ENCODE data around the gene PPP1R14B. TPM values are rescaled to one million over a fixed set of nuclear protein-coding genes. Genes with fewer than 3 reads are reported as not detected.

Gene PPP1R14B
- total and polyA plus RNA-seq, 2 of the 13 experiments (the other 11 are each of a cell fraction or from before 2014, with no cell fraction given), result 110 to 148 TPM

DNA sequence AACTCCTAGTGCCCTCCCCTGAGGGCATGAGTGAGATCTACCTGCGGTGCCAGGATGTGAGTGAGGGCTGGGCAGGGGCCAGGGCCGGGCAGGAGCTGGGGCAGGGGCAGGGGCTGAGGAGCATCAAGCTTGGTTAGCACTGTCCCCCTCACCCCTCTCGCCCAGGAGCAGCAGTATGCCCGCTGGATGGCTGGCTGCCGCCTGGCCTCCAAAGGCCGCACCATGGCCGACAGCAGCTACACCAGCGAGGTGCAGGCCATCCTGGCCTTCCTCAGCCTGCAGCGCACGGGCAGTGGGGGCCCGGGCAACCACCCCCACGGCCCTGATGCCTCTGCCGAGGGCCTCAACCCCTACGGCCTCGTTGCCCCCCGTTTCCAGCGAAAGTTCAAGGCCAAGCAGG, 26.5 kb downstream of the PPP1R14B start:
- Histone ChIP-seq H3K27ac (ENCODE audit: extremely low read length, insufficient read depth, low read length) (no peak overlapping the region), H3K79me2 (ENCODE audit: insufficient read depth, low read length) (no peaks in the 10 kb centered on the region), H2AFZ (ENCODE audit: low read length) (no peak overlapping the region), H3K4me3 (replicated peaks in 1 of 3; ENCODE audit: insufficient read depth in 1 of 3, low read depth in 2 of 3, low read length in 3 of 3) (no peak overlapping the region), H3K9ac (ENCODE audit: insufficient read depth, low read depth, low read length) (no peak overlapping the region), H3K36me3 (replicated peaks in 1 of 2; ENCODE audit: control insufficient read depth in 1 of 2, insufficient read depth in 2 of 2, low read length in 2 of 2) (peaks cover 0 to 3% of the 10 kb centered on the region in 2 experiments; a peak in 2 of 5 replicates), H3K4me2 (ENCODE audit: low read depth, low read length) (no peak overlapping the region), H3K4me1 (ENCODE audit: insufficient read depth, low read length) (peaks cover 37% of the 10 kb centered on the region), H3K27me3 (ENCODE audit: control insufficient read depth in 1 of 2, insufficient read depth in 2 of 2, low read length in 2 of 2) (no peaks in the 10 kb centered on the region), H3K9me3 (ENCODE audit: low read length) (no peaks in the 10 kb centered on the region), H4K20me1 (ENCODE audit: insufficient read depth, low read length) (no peaks in the 10 kb centered on the region)
- intact Hi-C loops (cut with micrococcal nuclease; ENCODE audit: unreplicated experiment) (no loop called here), in situ Hi-C loops (cut with HindIII; ENCODE audit: extremely low pct_ligation_motif_present, low pct_unique_long_range_greater_than_20kb) (no loop called here)
- DNase-seq (ENCODE audit: low spot score), result no peak
- 95% methylated on average over 2 of the region's 17 CpGs for WGBS (ENCODE audit: low lambda C conversion rate)
- POLR2A ChIA-PET, result no interaction called here
- BruUV-seq (replicated peaks), result no TSS peak
- no peak for FAIRE-seq
- CTCF ChIA-PET (ENCODE audit: low intra/inter-chr PET ratio, low total read pairs), result no interaction called here
- ATAC-seq, result peak; percentile 5; the same call in 2 of the 3 replicates
- peak; percentile 22; the same call in 1 of the 2 replicates for TF ChIP-seq ZNF687 (CRISPR knock-in tag; IDR thresholded peaks at IDR 0.05)
- TF ChIP-seq CAMTA2 (CRISPR knock-in tag; IDR thresholded peaks at IDR 0.05; ENCODE audit: borderline replicate concordance), result no peak
- TF ChIP-seq ZNF549 (CRISPR knock-in tag; IDR thresholded peaks at IDR 0.05), result no peak
- TF ChIP-seq, protein P1, sequence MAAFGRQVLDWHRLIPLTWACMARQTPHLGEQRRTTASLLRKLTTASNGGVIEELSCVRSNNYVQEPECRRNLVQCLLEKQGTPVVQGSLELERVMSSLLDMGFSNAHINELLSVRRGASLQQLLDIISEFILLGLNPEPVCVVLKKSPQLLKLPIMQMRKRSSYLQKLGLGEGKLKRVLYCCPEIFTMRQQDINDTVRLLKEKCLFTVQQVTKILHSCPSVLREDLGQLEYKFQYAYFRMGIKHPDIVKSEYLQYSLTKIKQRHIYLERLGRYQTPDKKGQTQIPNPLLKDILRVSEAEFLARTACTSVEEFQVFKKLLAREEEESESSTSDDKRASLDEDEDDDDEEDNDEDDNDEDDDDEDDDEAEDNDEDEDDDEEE (CRISPR knock-in tag; IDR thresholded peaks at IDR 0.05), result no peak
- no peak for TF ChIP-seq EZH2 (conservative IDR thresholded peaks at IDR 0.05; ENCODE audit: low read depth, low read length)
- TF ChIP-seq, protein P2, sequence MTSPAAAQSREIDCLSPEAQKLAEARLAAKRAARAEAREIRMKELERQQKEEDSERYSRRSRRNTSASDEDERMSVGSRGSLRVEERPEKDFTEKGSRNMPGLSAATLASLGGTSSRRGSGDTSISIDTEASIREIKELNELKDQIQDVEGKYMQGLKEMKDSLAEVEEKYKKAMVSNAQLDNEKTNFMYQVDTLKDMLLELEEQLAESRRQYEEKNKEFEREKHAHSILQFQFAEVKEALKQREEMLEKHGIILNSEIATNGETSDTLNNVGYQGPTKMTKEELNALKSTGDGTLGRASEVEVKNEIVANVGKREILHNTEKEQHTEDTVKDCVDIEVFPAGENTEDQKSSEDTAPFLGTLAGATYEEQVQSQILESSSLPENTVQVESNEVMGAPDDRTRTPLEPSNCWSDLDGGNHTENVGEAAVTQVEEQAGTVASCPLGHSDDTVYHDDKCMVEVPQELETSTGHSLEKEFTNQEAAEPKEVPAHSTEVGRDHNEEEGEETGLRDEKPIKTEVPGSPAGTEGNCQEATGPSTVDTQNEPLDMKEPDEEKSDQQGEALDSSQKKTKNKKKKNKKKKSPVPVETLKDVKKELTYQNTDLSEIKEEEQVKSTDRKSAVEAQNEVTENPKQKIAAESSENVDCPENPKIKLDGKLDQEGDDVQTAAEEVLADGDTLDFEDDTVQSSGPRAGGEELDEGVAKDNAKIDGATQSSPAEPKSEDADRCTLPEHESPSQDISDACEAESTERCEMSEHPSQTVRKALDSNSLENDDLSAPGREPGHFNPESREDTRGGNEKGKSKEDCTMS (CRISPR knock-in tag; conservative IDR thresholded peaks at IDR 0.05), result no peak
- no peak for TF ChIP-seq ZNF354B (CRISPR knock-in tag; IDR thresholded peaks at IDR 0.05)
- peak; percentile 28 for TF ChIP-seq AGO1 (IDR thresholded peaks at IDR 0.05; ENCODE audit: low read depth, low read length, poor library complexity, severe bottlenecking)
- no peak for TF ChIP-seq MTA3 (CRISPR knock-in tag; IDR thresholded peaks at IDR 0.05)
- TF ChIP-seq AGO2 (optimal IDR thresholded peaks at IDR 0.05; ENCODE audit: low read depth, low read length), result peak; percentile 59
- no peak for TF ChIP-seq TCF12 (IDR thresholded peaks at IDR 0.05)
- TF ChIP-seq TCF12 (CRISPR knock-in tag; IDR thresholded peaks at IDR 0.05), result no peak
- TF ChIP-seq CSRNP1 (CRISPR knock-in tag; IDR thresholded peaks at IDR 0.05), result no peak
- TF ChIP-seq, protein P3, sequence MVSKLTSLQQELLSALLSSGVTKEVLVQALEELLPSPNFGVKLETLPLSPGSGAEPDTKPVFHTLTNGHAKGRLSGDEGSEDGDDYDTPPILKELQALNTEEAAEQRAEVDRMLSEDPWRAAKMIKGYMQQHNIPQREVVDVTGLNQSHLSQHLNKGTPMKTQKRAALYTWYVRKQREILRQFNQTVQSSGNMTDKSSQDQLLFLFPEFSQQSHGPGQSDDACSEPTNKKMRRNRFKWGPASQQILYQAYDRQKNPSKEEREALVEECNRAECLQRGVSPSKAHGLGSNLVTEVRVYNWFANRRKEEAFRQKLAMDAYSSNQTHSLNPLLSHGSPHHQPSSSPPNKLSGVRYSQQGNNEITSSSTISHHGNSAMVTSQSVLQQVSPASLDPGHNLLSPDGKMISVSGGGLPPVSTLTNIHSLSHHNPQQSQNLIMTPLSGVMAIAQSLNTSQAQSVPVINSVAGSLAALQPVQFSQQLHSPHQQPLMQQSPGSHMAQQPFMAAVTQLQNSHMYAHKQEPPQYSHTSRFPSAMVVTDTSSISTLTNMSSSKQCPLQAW (CRISPR knock-in tag; IDR thresholded peaks at IDR 0.05), result no peak

Measured in HepG2 (cell line).